SHP77 (cell line): ENCODE results near the gene TRDMT1.
"Not testable (repeated sequence)": the region's sequence is repeated elsewhere in the genome, so short reads cannot be mapped to it uniquely, and the experiment has no call there.

Experiments used
- DNase-seq, 2 experiments: peaks; one replicate each; lab custom pipeline; 2025; lab: John Stamatoyannopoulos, UW

TRDMT1 gene

DNA sequence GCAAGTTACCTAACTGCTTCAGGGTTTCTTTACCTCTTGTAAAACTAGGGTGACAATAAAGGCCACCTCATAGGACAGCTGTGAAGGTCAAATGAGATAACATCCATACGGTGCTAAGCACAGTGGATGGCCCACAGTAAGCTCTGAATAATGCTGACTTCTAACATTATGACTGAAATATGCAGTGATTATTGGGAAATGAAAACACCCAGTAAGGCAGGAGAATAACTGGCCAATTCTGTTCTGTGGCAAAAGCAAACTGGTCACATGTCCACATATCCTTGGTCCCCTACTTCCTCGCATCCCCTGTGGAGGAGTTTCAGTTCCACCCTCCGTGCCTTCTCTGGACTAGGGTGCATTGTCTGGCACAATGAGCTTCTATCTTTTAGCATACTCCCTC lies 73.2 kb downstream of the TRDMT1 start:
- DNase-seq, result no peak

DNA sequence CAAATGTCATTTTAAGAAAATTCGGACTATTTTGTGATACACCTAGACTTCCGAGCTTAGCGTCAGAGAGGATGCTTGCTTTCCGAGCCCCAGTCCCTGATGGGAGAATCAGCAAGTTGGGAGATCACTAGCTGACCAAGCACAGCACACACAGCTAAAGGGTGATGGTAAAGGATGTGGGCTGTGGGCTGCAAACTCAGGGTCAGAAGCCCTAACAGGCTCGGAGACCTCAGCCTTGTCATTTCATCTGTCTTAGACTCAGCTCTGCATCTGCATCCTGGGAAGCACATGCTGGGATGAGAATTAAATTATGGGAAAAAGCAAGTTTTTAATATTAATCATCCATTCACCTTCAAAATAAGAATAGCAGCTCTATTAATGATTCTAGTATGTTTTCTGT lies 75.1 kb downstream of the TRDMT1 start:
- DNase-seq, result no peak

DNA sequence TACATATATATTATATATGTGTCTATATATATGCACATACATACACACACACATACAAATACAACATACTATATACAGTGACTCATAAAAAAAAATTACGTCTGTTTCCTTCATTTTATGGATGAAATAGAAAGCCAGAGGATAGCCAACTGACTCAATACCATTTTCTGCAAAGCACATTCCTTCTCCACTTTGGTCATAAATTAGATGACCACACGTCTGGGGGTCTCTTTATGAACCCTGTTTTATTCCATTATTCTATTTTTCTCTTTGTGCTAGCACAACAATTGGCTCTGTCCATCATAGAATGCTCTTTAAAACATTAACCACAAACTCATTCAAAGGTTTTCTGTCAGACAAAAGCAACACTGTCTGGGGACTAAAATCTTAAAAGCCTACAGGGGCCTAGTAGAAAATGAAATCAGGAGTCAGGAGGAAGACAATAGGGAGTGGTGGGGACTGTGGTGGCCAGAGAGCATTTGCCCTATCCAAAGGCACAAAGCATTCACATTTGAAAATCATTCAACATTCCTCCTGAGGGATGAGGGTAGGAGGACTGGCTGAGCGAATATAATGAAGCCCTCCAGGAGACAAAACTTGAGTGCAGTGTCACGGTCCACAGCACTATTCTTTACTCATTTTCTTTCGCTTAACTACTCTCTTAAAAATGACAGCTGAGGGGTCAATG lies 76.1 kb downstream of the TRDMT1 start:
- no peak for DNase-seq

DNA sequence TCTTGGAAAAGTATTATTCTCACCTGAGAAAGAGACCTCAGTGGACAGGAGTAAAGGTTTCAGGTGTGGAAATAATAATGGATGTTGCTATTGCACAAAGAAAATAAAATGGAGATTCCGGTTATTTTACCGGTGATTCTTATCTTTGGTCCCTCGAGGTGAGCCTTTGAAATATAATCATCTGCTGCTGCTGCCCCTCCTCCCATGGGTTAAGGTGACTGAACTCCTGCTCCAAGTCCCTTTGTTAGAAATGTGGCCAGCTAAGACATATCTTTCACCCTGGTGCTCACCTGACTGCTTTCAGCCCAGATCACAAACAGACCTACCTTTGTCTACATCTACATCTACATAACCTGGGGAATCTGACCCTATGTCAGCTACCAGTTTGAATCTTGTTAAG lies 77.5 kb downstream of the TRDMT1 start:
- DNase-seq, result no peak

DNA sequence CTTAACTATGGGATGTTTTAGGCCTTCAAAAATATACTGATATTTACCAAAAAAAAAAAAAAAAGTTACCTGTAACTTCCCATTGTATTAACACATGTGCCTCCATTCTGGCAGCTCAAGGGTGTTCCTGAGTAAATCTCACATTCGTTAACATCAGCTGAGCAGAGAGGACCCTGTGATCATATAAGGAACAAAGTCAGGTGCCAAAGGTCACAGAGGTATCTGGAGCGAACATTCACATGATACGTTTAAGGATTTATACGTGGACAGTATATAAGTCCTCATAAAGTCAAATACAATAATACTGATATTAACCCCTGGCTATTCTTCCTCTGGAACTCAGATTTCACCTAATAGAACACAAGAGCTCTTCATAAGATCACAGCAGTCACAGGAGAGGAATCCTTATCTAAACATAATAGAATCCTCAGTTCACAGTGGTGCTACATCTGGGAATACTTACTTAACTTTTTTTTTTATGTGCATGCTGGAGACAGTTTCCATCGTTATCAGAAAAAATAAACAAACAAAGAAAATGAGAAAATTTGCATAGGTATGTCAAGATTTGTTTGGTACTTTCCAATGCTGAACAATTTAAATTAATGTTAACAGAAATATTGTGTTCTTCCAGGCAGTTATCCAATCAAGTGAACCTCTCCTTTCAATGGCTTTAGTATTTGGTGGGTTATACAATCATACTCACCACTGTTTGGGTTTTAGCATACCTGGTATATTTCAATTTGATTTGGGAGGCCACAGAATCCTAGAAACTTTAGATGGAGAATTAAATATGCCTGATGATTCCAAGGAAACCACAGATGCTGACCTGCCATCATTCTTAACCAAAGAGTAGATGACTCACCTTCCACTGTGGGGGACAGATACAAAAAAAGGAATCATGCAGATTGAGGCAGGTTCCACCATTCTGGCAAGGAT lies 78.5 kb downstream of the TRDMT1 start:
- DNase-seq, result no peak

DNA sequence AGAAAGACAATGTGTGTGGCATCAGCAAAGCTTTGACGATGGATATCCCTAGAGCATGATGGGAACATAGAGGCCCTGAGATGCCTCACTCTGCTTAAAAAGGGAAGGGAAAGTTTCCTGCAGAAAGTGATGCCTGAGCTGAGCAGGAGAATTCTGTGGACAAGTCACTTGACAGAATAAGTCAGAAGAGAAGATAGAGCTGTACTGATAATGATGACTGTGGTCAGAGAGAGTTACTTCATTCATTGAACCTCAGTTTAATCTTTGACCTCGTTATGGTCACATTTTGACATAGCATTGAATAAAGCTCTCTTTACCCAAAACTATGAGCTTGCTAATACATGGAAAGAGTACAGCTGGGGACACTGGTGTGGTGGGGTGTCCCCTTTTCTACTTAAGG lies 79.4 kb downstream of the TRDMT1 start:
- no peak for DNase-seq

DNA sequence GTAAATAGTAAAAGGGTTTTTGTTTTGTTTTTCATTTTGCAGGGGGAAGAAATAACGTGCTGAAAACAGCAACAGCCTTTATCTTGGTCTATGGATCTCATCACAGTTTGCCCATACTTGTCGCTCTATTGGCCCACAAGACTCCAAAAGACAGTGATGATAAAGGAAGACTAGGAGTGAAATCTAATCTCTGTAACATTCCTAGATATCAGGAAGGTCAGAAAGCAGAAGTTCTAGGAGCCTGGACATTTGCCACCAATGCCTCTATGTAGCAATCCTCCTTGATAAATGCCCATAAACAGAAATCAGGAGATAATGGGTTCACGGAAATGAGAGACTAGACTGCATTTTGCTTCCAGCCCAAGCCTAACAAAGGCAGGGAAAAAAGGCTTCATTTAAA lies 80.8 kb downstream of the TRDMT1 start:
- no peak for DNase-seq

DNA sequence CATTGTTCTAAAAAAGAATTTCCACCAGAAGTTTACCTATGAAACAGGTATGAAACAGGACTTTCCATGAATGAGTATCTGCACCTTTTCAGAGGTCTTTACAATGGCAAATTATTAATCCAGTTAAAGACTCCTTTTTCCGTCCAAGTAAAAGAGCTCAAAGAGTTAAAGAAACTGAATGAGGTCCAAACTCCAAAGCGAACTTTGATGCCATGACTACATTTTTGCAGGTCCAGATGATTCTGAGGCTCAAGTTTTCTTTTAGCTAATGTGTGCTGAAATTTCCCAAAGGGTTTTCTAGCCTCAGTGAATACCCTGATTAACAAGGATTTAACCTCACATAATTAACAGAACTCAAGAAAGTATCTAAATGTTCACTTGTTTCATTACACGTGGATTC lies 81.6 kb downstream of the TRDMT1 start:
- DNase-seq, result no peak

DNA sequence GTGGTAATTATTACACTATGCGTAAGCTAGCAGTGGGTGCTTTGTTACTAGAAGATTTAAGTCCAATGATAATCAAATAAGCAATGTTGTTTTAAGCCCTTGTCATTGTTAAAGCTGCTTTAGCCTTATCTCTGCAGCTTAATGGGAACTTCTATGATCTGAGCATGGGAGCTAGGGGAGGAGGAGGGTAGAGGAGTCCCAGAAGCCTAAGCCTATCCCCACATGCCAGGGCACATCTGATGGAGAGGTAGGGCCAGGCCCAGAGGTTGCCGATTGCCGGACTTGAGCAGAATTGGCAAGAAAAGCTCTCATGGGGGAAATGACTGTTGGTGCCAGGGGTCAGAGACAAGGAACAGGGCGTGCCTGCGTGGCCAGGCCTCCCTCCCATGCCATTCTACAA lies 85.3 kb downstream of the TRDMT1 start:
- no peak for DNase-seq

DNA sequence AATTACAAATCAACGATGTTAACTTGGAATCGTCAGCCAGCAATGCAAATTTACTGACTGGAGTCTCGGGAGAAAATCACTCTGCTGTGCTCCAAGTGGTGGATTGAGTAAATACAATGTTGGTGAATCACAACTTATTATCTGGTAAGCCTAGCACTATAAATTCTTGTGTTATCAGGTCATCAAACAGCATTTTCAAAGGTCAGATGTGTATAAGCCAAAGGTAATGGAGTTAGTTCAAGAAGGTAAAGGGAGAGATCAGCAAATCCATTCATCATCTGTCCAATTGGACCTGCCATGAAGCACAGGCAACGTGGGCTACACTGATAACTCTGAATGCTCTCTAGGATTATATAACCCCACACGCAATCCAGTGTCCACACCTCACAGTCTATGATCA lies 85.8 kb downstream of the TRDMT1 start:
- no peak for DNase-seq

DNA sequence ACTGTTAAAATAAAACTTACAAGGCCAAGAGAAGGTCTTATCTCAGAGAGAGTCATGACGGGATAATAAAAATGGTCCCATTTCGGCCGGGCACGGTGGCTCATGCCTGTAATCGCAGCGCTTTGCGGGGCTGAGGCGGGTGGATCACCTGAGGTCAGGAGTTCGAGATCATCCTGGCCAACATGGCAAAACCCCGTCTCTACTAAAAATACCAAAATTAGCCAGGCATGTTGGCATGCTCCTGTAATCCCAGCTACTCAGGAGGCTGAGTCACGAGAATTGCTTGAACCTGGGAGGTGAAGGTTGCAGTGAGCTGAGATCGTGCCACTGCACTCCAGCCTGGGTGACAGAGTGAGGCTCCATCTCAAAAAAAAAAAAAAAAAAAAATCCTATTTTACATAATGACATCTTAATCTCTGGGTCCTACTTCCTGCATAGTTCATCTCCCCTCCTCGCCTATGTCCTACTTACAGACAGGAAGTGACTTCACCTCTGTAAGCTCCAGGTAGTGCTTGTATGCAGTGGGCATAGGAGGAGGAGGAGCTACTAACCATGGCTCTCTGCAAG lies 86.5 kb downstream of the TRDMT1 start:
- DNase-seq, result not testable (repeated sequence)

DNA sequence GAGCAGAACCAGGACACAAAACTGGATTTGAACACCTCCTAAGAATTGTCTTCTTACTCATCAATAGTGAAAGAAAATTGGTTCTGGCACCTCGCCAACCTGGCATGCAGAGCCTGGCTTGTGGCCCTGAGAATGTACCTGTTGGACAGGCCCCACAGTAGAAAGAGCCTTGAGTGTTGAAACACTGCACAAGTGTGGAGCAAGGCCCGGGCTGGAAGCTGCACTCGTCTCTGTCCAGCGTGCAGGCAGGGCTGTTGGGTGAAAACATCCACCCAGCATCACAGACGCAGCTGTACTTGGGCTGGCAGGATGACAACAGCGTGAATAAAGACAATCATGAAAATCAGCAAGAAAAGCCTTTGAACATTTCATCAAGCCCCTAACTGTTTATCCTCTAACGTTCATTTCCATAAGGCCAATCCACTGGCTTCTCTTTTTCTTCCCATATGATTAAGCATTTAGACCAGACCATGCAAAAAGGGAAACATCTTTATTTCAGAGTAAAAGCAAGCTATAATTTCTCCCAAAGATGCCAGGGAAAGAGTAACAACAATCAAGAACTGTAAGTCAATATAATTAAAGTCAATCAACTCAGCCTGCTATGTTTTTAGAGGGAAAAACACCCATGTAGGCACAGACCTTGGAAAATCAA lies 87.5 kb downstream of the TRDMT1 start:
- DNase-seq, result no peak

DNA sequence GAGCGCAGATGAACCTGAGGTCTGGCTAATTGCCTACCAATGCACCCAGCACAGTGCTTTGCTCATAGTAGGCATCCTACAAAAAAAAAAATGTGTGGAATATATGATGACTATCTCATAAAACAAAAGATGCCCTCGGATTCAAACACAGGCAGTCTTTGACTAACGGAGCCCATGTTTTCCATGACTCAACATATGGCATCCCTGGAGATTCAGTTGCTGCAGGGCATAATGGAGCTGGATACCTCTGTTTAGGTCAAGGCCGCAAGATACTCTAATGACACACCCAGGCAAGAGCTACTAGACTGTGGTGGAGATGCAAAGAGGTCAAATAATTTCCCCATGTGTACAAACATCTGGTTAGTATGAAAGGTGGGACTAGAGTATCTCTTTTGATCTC lies 88.1 kb downstream of the TRDMT1 start:
- DNase-seq, result no peak

DNA sequence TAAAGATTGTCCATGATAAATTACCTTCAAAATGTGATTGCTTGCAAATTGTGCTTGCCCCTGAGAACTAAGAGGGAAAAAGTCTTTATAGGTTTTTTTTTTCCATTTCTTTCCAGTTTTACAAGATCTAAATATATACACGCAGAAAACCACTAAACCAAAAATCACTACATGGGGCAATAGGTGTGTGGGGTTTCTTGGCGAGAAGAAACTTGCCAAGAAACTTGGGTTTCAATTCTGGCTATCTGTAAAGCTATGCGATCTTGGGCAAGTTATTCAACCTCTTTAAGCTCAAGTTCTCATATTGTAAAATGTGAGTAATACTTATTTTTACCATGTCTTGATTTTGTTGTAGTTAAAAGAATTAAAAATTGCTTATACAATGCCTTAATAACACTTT lies 88.9 kb downstream of the TRDMT1 start:
- no peak for DNase-seq

DNA sequence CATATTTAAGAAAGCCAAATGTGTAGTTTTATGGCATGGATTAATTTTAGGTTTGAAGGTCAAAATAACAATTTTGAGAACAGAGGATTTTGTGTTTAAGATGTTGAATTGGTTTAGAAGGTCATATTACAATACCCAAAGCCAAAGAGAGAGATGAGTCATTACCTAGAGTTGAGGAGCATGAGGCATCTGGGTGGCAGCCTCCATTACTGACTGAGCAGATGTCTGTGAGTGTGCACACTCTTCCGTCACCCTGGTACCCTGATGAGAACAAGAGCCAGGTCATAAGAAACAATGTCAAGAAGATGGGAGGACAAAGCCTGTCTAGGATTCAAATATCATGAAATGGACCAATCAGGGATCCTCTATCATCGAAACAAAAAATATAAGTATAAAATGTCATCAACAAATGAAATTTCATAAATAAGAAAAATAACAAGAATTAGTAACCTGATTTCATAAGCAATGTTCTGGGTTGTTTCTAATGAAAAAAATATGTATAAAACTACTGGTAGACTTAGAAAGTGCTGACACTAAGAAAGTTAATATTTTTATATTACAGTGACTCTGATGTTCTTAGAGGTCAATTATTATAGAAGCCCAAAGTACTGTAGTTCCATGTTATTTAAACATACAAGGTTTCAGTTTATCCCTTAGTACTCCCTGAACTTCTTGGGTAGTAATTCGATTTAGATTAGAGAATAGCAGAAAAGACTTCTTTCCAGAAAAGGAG lies 91.8 kb downstream of the TRDMT1 start:
- no peak for DNase-seq

DNA sequence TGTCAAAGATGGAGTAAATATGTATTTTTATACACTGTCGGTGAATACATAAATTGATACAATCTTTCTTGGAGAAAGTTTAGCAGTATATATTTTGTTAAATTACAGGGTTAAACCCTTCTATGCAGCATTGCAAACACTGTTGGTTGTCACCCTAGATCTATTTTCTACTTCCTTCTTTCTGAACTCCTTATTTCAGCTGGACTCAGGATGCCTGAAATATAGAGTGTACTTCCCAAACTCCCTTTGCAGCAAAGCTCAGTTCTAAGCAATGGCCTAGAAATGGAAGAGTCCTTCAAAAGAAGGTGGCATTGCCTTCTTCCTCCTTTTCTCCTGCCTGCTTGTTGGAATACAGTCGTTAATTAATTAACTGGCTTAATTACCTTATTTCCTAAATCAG lies 92.4 kb downstream of the TRDMT1 start:
- no peak for DNase-seq

DNA sequence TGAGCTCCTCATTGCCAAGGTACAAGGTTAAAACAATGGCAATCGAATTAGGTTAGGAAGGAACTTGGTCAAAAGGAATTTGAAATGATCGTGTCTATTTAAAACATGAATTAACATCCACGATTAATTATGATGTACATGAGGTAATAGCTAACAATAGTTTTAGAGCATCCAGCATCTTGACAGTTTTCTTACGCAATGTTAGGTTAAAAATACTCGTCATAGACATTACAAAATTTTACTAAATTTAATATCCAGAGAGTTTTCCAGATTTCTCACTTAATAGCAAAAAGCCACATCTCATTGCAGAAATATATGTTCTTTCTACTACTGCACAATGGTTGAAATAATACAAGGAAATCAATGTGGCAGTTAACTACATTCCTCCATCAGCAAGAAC lies 94.5 kb downstream of the TRDMT1 start:
- no peak for DNase-seq

DNA sequence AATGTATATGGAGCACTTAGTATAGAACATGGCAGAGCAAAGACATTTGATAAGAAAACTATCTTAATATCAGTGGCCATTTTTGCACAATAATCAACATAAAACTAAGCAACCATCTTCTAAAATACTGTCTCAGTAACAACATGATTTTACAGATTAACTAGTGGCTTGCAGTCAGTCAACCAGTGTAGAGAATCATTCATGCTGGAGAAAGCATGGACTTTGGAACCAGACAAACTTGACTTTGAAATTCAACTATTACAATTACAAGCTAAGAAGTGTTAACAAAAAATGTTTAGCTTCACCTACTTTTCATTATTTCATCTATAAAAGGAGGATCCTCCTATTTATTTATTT lies 99.6 kb downstream of the TRDMT1 start:
- no peak for DNase-seq

DNA sequence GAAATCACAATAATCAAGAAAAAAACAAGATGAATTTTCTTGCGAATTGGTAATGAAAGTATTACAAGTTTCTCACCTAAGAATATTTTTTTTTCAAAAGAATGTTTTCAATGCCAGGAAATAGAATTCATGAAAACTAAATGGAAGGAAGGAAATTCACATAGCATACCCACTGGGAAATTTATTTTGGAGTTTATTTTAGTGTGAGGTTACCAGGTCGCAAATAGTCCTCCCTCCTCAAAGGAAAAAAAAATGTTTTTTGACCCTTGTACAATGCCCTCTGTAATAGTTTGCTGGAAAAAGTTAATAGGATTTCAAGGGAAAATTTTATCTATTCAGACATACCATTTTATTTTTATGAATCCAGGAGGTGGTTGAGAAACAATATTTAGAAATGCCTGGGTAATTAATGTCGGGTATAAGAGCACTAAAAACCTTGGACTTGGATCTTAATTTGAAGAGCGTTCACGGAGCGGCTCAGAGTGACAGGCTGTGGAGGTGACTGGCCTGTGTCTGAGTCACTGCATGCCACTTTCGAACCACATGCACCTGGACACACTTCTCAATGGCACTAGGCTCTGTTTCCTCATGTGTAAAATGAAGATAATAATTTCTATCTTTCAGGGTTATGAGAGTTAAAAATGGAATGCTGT lies 100.1 kb downstream of the TRDMT1 start:
- no peak for DNase-seq

DNA sequence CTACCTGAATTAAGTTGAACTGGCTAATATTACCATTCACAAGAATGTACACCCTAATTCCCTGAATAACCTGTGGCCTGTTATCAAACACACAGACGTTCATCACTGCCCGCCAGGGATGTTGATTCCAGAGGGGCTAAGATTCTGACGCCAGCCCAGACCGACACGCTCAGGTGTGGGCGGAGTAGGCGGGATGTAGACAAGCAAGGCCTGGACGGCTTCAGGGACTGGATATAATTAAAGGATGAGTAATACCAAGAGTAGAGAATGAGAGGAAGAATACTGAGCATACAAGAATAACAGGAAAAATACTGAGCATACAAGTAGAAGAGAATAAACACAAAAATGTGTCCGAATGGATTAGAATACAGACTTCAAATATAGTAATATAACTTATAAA lies 100.9 kb downstream of the TRDMT1 start:
- peak in 1 of 2 experiments; percentile 15 for DNase-seq

DNA sequence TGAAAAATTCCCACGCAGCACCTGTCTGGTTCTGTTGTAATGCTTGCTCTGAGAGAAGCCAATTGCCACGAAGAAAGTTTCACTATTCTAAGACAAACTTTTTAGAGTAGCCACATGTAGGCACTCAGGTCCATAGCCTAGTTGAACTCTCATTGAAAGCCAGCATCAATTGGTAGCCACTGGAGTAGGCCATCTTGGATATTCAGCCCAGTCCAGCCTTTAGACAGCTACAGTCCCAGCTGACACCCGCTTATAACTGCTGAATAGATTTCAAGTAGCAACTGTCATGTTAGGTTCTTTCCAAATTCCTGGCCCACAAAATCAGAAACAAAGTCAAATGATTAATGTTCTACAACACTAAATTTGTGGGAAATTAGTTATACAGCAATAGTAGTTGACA lies 103.5 kb downstream of the TRDMT1 start:
- DNase-seq, result no peak
